ENCODE data around the gene IFT122. TPM values are rescaled to one million over a fixed set of nuclear protein-coding genes. Genes with fewer than 3 reads are reported as not detected.
A peak's percentile ranks its signal among the peaks of the same experiment; 100 is the strongest.

Gene IFT122
- total and polyA plus RNA-seq, 2 donors (not counting 3 experiments of a cell fraction or from before 2014, with no cell fraction given): 38.4 to 41.7 TPM

GRCh38 chr3:129507181-129507831, 67.3 kb downstream of the IFT122 start:
- intact Hi-C loops (cut with micrococcal nuclease): no loop called here

More at GRCh38 chr3:129507181-129507831, 67.3 kb downstream of the IFT122 start:
- H3K9me1 ChIP-seq (replicated peaks; ENCODE audit: control insufficient read depth, extremely low read depth, insufficient read depth, low read length): no peaks in the 10 kb centered on the region
- ChIA-PET CTCF (no interaction called here), POLR2A (no interaction called here)
- no peaks in the 10 kb centered on the region for H3K27me3 ChIP-seq (ENCODE audit: control insufficient read depth in 2 of 2, insufficient read depth in 2 of 2, low read length in 2 of 2)
- H4K20me1 ChIP-seq (replicated peaks; ENCODE audit: control insufficient read depth, extremely low read depth, insufficient read depth, low read length): no peaks in the 10 kb centered on the region
- no peak overlapping the region for H3K27ac ChIP-seq (ENCODE audit: insufficient read depth, low read depth, low read length)
- H3K4me2 ChIP-seq (ENCODE audit: insufficient read depth, low read length): no peak overlapping the region
- TF ChIP-seq FOS (IDR thresholded peaks at IDR 0.05; ENCODE audit: borderline replicate concordance, insufficient read depth, low read length) (no peak), CTCF (IDR thresholded peaks at IDR 0.05; ENCODE audit: extremely low read depth in 1 of 2, insufficient read depth in 1 of 2, low read depth in 1 of 2, low read length in 2 of 2) (no peak), POLR2AphosphoS5 (IDR thresholded peaks at IDR 0.05; ENCODE audit: insufficient read depth, low read depth, low read length) (no peak), EZH2 (IDR thresholded peaks at IDR 0.05; ENCODE audit: borderline replicate concordance, low read depth, low read length, severe bottlenecking) (no peak), JUN (IDR thresholded peaks at IDR 0.05; ENCODE audit: borderline replicate concordance, insufficient read depth, insufficient read length, low read depth) (no peak), MYC (IDR thresholded peaks at IDR 0.05; ENCODE audit: low read depth, low read length) (no peak), POLR2A (IDR thresholded peaks at IDR 0.05; ENCODE audit: low read depth, low read length) (no peak), GATA2 (IDR thresholded peaks at IDR 0.05; ENCODE audit: insufficient read depth, insufficient read length, low read depth, low read length) (no peak), MAX (IDR thresholded peaks at IDR 0.05; ENCODE audit: insufficient read depth, insufficient read length) (no peak)
- H3K9ac ChIP-seq (replicated peaks; ENCODE audit: extremely low read depth, insufficient read depth, low read length): no peak overlapping the region
- H2AFZ ChIP-seq (ENCODE audit: low read depth, low read length): no peak overlapping the region
- BruUV-seq (replicated peaks): no TSS peak
- H3K79me2 ChIP-seq (ENCODE audit: control insufficient read depth, insufficient read depth, low read length): no peaks in the 10 kb centered on the region
- no peaks in the 10 kb centered on the region for H3K4me1 ChIP-seq (ENCODE audit: control insufficient read depth, extremely low read depth, insufficient read depth, low read length)
- H3K36me3 ChIP-seq (ENCODE audit: control insufficient read depth in 2 of 2, extremely low read depth in 1 of 2, insufficient read depth in 2 of 2, low read length in 2 of 2): peaks cover 0 to 13% of the 10 kb centered on the region in 2 experiments
- no peak overlapping the region for H3K4me3 ChIP-seq (replicated peaks in 1 of 3; ENCODE audit: insufficient read depth in 1 of 3, low read depth in 1 of 3, low read length in 3 of 3)
- dilution Hi-C loops (cut with MboI; ENCODE audit: extremely low pct_ligation_motif_present, low sequenced_read_pairs): no loop called here
- DNase-seq (ENCODE audit: low read depth, low spot score) (peak; percentile 55), FAIRE-seq (no peak)
- no peaks in the 10 kb centered on the region for H3K9me3 ChIP-seq (replicated peaks; ENCODE audit: control insufficient read depth, insufficient read depth, low read length)

All from endothelial cell of umbilical vein (primary cell).